Cardiac septum (tissue), 1 donor: Measurements from ENCODE around the gene WEE2. TPM values are rescaled to one million over a fixed set of nuclear protein-coding genes. Genes with fewer than 3 reads are reported as not detected.
"Not testable (repeated sequence)": the region's sequence is repeated elsewhere in the genome, so short reads cannot be mapped to it uniquely, and the experiment has no call there.

Experiments
- DNase-seq: peaks from one replicate; pipeline ENCODE4 v3.0.0-alpha.2; 2020; ENCODE audit warnings: low spot score
- intact Hi-C: fragments of 100-400 bp; cut with DNase I; formaldehyde crosslinking; loops from one replicate; pipeline ENCODE4 v1.14.0; 2022
- total RNA-seq: library from RNA; stranded (reverse); fragmentation: NEBNext Ultra II Directional; extraction: Animal tissue kit (Norgen Biotek cat#: 25700); gene quantifications from one replicate; pipeline ENCODE4 v1.2.1, GENCODE V29; 2021
- donor health status: DM: no; HTN: no; CAD: no.

Gene WEE2
- total RNA-seq, 1 donor from 2014 or later = not detected

DNA sequence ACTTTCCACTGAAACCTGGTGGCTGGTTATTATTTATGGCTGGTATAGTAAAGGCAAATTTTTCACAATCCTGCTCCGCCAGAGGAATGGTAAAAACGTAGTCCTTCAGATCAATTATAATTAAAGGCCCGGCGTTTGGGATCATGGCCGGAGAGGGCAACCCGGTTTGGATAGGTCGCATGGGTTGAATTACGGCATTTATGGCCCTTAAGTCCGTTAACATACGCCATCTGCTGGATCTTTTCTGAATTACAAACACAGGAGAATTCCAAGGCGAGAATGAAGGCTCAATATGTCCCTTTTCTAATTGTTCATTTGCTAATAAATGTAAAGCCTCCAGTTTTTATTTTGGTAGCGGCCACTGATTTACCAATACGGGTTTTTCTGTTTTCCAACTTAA, 44.5 kb downstream of the WEE2 start:
- intact Hi-C loops = no loop called here
- DNase-seq = no peak

DNA sequence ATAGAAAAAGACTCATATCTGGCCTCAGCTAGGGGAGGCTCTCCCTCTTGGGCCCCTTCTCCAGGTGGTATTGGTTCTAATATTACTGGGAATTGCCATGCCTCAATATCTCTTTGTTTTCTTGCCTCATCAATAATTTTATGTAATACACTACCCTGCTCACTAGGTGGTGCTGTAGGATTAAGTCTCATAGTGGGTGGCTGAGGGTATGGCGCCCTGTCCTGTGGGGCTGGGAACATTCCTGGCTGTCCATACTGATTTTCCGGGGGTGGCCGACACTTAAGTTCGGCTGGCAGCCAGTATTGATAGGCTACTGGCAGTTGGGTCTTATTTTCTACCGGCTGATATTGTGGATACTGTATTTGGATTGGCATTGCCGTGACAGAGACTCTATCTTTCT, 46.8 kb downstream of the WEE2 start:
- intact Hi-C loops = no loop called here
- DNase-seq = no peak

GRCh38 chr7:141763797-141764196, 55.6 kb downstream of the WEE2 start, which contains the start of gene TAS2R3:
Gene TAS2R3, plus strand, starts transcription at chr7:141764097. Its CDS starts 62 bp downstream, at chr7:141764159.
- intact Hi-C loops = no loop called here
- no peak for DNase-seq

DNA sequence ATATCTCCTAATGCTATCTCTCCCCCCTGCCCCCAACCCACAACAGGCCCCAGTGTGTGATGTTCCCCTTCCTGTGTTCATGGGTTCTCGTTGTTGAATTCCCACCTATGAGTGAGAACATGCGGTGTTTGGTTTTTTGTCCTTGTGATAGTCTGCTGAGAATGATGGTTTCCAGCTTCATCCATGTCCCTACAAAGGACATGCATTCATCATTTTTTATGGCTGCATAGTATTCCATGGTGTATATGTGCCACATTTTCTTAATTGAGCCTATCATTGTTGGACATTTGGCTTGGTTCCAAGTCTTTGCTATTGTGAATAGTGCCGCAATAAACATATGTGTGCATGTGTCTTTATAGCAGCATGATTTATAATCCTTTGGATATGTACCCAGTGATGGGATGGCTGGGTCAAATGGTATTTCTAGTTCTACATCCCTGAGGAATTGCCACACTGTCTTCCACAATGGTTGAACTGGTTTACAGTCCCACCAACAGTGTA, 62.0 kb downstream of the WEE2 start:
- intact Hi-C loops, DNase-seq: not testable (repeated sequence)

DNA sequence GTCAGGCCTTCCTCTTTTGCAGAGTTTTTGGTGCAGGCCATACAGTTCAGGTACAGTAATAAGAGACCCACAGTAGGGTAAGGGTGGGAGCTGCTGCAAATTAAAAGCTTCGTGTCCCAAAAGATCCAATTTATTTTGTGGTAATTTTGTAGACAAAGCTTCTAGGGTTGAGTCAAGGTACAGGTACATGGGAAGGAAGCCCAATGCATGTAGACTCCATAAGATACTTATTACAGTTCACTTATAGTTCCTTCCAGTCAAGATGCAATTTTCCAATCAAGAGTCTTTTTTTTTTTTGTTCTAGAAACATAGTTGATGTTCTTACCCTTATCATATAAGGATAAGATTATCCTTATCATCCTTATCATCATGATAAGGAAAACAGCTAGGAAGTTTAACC, 68.2 kb downstream of the WEE2 start, which contains the start of gene TAS2R4:
TSS of gene TAS2R4 (plus strand) at position 301 of the 400 bp plus-strand sequence. CDS start 1,815 bp downstream, outside the sequence.
- DNase-seq = no peak
- intact Hi-C loops = no loop called here

Other genes with a start within 250 kb of the WEE2 start
- 32.7 TPM for gene AGK, start 156.9 kb upstream of the WEE2 start, total RNA-seq
- gene DENND11, start 6.2 kb upstream of the WEE2 start, total RNA-seq = 8.7 TPM
- 84.2 TPM for gene SSBP1, start 30.0 kb downstream of the WEE2 start, total RNA-seq
- 0.35 TPM for gene TAS2R3, start 55.7 kb downstream of the WEE2 start, total RNA-seq
- 0.54 TPM for gene TAS2R4, start 68.3 kb downstream of the WEE2 start, total RNA-seq
- gene TAS2R5, start 81.9 kb downstream of the WEE2 start, total RNA-seq = 0.40 TPM
- gene PRSS37, start 133.1 kb downstream of the WEE2 start, total RNA-seq = not detected
- gene OR9A4, start 208.0 kb downstream of the WEE2 start, total RNA-seq = not detected
- gene CLEC5A, start 238.6 kb downstream of the WEE2 start, total RNA-seq = 1.6 TPM